Measurements from ENCODE around the gene ADGRF5.

Gene ADGRF5

GRCh38 chr6:46921731-46922130, at the start of gene ADGRF5:
Gene ADGRF5 (minus strand): TSS chr6:46921938. CDS start chr6:46906762, 15,176 bp downstream.
- DNase-seq, result no peak

GRCh38 chr6:46969206-46969605, 47.5 kb upstream of the ADGRF5 start:
- DNase-seq, result no peak

- DNase-seq, result no peak
Measured at GRCh38 chr6:46967826-46968349, 46.1 kb upstream of the ADGRF5 start.

- DNase-seq, result no peak
Measured at GRCh38 chr6:46964716-46965519, 43.2 kb upstream of the ADGRF5 start.

GRCh38 chr6:46963626-46964025, 41.9 kb upstream of the ADGRF5 start:
- no peak for DNase-seq

GRCh38 chr6:46963039-46963438, 41.3 kb upstream of the ADGRF5 start:
- no peak for DNase-seq

GRCh38 chr6:46961711-46962110, 40.0 kb upstream of the ADGRF5 start:
- DNase-seq, result no peak

- DNase-seq, result no peak
Measured at GRCh38 chr6:46961232-46961631, 39.5 kb upstream of the ADGRF5 start.

GRCh38 chr6:46959419-46959818, 37.7 kb upstream of the ADGRF5 start:
- no peak for DNase-seq

GRCh38 chr6:46956409-46956808, 34.7 kb upstream of the ADGRF5 start:
- DNase-seq, result no peak

- DNase-seq, result no peak
Measured at GRCh38 chr6:46954837-46955451, 33.2 kb upstream of the ADGRF5 start.

- DNase-seq, result no peak
Measured at GRCh38 chr6:46953921-46954320, 32.2 kb upstream of the ADGRF5 start.

GRCh38 chr6:46949632-46950280, 28.0 kb upstream of the ADGRF5 start:
- no peak for DNase-seq

GRCh38 chr6:46948699-46949098, 27.0 kb upstream of the ADGRF5 start:
- no peak for DNase-seq

- no peak for DNase-seq
Measured at GRCh38 chr6:46947497-46947896, 25.8 kb upstream of the ADGRF5 start.

GRCh38 chr6:46940433-46941226, 18.9 kb upstream of the ADGRF5 start:
- DNase-seq, result no peak

- no peak for DNase-seq
Measured at GRCh38 chr6:46937642-46938041, 15.9 kb upstream of the ADGRF5 start.

GRCh38 chr6:46935687-46936086, 13.9 kb upstream of the ADGRF5 start:
- DNase-seq, result no peak

- DNase-seq, result no peak
Measured at GRCh38 chr6:46933751-46934150, 12.0 kb upstream of the ADGRF5 start.

- no peak for DNase-seq
Measured at GRCh38 chr6:46932526-46933319, 11.0 kb upstream of the ADGRF5 start.

GRCh38 chr6:46931416-46931815, 9.7 kb upstream of the ADGRF5 start:
- no peak for DNase-seq
